Lower leg skin (tissue), 3 donors: ENCODE results near the gene PRDX3.

Experiments used
- POLR2A ChIP-seq, 2 donors: fragments of 450-650 bp; IDR thresholded peaks; one replicate each; pipeline ENCODE4 v1.6.1; 2016 to 2017; ENCODE audit warnings: antibody characterized with exemption in 2 of 2, mild to moderate bottlenecking in 1 of 2, moderate library complexity in 1 of 2
- TF ChIP-seq, protein P1 (sequence below), 3 donors: fragments of 450-650 bp; IDR thresholded peaks; one replicate each; pipeline ENCODE4 v1.5.1; 2016; ENCODE audit warnings: antibody characterized with exemption in 3 of 3, mild to moderate bottlenecking in 3 of 3, moderate library complexity in 2 of 3

DNA sequence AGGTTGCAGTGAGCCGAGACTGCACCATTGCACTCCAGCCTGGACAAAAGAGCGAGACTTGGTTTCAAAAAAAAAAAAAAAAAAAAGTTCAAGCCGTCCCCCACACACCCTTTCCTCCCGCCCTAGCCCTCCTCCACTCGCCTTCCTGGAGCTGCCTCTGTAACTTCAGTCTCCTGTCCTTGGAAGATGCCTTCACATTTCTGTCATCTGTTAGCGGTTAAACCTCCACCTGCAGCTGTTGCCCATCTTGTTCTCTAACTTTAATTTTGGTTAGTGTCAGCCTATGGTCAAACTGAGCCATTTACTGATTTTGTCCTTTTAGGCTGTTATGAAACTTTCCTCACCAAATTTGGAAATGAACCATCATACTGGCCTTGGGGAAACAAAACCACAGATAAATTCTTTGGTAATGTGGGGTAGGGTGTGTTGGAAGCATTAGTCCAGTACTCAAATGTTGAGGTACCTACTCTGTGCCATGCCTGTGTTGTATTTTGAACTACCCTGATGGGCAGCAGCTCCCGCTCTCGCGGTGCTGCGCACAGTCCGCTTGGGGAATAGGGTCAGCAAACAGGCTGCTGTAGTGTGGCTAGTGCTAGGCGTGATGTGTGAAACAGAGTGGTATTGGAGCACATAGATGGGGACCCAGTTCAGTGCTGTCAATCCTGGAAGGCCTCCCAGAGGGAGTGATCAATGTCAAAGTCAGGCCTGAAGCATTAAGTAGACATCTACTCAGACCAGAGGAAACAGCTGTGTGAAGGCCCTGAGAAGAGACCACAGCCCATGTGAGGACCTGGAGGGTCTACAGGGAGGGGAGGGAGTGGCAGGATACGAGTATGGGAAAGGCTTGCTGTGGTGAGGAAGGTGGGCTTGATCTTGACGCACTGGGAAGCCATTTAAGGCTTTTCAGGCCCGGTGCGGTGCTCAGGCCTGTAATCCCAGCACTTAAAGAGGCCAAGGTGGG lies 40.0 kb downstream of the PRDX3 start:
- TF ChIP-seq POLR2A (IDR thresholded peaks at IDR 0.05), result no peak
- TF ChIP-seq, protein P1, sequence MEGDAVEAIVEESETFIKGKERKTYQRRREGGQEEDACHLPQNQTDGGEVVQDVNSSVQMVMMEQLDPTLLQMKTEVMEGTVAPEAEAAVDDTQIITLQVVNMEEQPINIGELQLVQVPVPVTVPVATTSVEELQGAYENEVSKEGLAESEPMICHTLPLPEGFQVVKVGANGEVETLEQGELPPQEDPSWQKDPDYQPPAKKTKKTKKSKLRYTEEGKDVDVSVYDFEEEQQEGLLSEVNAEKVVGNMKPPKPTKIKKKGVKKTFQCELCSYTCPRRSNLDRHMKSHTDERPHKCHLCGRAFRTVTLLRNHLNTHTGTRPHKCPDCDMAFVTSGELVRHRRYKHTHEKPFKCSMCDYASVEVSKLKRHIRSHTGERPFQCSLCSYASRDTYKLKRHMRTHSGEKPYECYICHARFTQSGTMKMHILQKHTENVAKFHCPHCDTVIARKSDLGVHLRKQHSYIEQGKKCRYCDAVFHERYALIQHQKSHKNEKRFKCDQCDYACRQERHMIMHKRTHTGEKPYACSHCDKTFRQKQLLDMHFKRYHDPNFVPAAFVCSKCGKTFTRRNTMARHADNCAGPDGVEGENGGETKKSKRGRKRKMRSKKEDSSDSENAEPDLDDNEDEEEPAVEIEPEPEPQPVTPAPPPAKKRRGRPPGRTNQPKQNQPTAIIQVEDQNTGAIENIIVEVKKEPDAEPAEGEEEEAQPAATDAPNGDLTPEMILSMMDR (IDR thresholded peaks at IDR 0.05), result no peak
